GM19238 (cell line): ENCODE results near the gene DERA.
"Not testable (repeated sequence)": the region's sequence is repeated elsewhere in the genome, so short reads cannot be mapped to it uniquely, and the experiment has no call there.

Source experiments
- DNase-seq: peaks from one replicate; pipeline ENCODE4 v3.0.0; 2011; ENCODE audit warnings: low spot score; ENCODE audit not compliant: insufficient read length

The DERA gene

DNA sequence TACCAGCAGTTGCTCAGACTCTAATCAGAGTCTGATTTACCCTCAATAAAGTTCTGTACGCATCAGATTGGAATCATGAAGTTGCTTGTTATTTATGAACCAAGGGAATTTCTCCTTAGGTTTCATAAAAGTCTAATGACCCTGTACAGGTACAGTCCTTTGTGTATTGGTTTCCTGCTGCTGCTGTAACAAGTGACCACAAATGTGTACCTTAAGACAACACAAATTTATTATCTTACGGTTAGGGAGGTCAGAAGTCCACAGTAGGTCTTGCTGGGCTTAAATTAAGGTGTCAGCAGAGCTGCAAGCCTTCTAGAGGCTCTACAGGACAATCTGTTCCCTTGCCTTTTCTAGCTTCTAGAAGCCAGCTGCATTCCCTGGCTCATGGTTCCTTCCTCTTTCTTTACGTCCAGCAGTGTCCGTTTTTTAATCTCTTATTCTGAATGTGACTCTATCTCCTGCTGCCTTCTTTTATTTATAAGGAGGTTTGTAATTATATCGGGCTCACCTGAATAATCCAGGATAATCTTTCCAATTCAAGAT lies 6.7 kb upstream of the DERA start:
- DNase-seq, result no peak

DNA sequence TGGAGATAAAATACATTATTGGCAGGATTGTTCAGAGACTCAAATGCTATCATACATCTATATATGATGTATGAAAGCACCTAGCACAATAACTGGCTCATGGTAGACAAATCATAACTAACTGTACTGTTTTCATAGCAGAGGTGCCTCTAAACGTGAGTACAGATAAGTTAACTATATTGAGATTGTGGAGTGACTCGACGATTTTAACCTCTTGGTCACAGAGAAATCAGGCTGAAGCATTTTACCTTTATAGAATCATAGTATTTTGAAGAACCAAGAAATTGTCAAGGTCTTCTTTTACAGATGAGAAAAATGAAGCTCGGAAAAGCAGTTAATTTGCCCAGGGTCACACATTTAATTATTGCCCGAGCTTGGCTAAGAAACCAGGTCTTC lies 666 bp upstream of the DERA start:
- no peak for DNase-seq

DNA sequence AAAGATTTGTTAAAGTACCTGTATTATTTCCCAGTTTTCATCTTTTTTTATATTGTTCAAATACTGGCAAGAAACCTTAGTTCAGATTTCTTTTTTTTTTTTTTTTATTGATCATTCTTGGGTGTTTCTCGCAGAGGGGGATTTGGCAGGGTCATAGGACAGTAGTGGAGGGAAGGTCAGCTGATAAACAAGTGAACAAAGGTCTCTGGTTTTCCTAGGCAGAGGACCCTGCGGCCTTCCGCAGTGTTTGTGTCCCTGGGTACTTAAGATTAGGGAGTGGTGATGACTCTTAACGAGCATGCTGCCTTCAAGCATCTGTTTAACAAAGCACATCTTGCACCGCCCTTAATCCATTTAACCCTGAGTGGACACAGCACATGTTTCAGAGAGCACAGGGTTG lies 799 bp downstream of the DERA start:
- not testable (repeated sequence) for DNase-seq

DNA sequence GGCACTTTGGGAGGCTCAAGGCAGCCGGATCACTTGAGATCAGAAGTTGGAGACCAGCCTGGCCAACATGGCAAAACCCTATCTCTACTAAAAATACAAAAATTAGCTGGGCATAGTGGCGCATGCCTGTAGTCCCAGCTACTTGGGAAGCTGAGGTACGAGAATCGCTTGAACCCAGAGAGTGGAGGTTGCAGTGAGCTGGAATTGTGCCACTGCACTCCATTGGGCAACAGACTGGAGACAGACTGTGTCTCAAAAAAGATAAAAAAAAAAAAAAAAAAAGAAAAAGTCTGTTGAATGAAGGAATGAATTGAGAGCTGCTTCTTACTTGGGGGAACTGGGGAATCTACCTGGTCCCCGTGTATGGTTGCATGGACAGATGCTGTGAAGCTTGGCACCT lies 3.0 kb downstream of the DERA start:
- DNase-seq, result not testable (repeated sequence)

DNA sequence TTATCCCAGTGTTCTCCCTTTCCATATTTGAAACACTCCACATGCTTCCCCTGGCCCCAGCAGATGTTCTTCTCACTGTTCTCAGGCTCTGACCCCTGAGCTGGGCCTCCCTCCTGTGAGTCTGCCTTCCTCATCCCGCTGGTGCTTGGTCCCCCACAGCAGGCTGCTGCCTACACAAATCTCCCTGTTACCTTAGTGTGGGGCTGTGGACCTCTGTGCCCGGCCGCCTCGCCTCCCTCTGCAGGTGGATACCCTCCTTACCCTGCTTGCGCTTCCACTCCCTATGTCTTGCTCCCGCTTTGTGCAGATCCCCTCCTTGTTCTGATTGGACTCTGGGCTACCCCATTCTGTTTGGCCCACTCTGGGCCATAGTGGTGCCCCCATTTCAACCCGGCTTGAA lies 6.9 kb downstream of the DERA start:
- no peak for DNase-seq

DNA sequence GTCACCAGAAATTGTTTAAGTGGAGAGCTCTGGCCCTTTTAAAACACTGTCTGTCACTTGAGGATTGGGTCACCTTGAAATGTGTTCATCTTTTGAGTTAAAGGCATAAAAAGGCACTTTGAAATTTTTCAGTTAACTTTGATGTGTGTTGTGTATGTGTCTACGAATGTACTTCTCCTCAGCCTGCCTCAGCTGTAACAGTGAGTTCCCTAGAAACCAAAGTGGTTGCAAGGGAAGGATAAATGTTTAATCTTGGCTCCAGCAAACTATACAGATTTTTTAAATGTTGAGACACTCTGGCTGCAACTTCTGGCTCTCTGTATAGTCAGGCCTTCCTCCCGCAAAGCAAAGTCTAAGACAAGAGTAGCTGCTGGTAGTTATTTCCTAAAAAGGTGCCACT lies 8.3 kb downstream of the DERA start:
- DNase-seq, result no peak

DNA sequence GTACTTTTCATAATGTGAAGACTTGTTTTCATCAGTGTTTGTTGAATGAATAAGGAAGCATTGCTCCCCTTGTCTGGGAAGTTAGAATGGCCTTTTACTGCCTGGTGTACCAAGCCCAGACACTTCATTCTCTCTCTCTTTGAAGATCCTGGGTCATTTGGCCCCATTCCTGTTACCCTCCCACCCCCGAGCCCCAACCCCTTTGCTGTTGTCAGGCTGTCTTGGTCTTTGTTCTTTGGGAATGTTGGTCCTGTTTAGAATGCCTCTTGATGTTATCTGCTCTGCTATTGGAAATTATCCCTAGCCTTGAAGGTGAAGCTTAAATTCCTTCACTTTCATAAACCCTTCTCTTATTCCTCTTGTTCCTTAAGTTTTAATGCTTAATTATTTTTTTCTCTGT lies 13.8 kb downstream of the DERA start:
- DNase-seq, result no peak

DNA sequence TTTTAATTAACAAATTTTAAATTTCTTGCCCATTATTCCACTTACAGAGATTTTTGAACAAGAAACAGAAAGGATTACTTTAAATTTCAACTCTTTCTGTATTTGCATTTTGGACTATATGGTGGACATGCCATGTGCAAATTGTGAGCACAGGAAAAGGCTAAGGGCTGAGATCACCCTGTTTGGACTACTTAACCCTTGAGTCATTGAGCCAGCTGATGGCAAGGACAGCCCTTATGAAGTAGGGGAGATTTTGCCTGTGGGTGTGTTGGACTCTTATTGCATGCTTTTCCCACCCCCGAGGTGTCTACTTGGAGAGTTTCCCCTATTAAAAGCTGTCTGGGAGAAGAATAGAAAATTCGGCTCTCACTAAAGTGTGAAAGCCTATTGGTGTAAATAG lies 17.2 kb downstream of the DERA start:
- no peak for DNase-seq

DNA sequence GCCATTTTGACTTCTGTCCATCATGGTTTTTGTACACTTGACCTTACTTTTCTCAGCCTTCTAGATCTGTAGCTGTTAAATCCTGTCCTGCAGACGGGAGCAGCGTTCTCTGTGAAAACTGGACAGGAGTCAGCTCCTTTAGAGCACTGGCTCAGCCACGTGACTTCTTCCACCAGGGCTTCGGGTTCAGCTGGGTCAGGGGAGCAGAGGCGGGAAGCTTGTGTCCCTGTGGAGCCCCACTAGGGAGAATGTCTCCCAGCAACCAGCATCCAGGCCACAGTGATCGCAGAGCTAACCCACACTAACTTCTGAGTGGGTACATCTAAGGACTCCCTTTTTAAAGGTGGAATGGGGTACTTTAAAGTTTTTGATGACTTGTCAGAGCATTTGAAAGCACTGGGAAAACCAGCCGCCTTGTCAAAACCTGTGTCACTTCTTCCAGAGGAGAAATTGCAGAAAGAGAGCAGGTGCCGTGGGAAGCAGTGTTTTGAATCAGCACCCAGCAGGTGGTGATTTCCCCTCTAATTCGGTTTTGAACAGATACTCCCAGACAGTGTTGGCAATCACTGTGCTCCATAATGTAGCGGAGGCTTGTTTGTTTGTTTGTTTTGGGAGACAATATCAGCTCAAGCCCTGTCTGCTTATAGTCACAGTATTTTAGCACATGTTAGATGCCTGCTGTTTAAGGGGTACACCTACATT lies 17.9 kb downstream of the DERA start:
- no peak for DNase-seq

DNA sequence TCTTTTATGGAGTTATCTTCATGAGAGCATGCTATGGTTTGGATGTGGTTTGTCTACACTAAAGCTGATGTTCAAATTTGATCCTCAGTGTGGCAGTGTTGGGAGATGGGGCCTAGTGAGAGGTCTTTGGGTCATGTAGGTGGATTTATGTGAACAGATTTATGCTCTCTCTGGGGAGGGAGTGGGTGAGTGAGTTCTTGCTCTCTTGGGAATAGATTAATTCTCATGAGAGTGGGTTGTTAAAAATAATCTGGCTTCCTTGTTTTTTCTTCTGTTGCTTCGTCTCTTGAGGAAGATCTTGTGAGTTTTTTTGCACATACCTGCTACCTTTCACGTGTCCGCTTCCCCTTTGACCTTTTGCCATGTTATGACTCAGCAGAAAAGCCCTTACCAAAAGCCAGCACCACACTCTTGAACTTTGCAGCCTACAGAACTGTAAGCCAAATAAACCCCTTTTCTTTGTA lies 20.5 kb downstream of the DERA start:
- DNase-seq, result no peak

DNA sequence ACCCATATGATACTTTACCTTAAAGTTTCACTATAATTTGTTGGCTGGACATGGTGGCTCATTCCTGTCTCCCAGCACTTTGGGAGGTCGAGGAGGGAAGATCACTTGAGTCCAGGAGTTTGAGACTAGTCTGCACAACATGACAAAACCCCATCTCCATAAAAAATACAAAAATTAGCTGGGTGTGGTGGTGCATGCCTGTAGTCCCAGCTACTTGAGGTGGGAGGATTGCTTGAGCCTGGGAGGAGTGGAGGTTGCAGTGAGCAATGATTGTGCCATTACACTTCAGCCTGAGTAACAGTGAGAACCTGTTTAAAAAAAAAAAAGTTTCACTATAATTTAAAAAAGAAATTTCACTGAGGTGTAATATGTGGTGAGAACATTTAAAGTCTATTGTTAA lies 21.2 kb downstream of the DERA start:
- no peak for DNase-seq

DNA sequence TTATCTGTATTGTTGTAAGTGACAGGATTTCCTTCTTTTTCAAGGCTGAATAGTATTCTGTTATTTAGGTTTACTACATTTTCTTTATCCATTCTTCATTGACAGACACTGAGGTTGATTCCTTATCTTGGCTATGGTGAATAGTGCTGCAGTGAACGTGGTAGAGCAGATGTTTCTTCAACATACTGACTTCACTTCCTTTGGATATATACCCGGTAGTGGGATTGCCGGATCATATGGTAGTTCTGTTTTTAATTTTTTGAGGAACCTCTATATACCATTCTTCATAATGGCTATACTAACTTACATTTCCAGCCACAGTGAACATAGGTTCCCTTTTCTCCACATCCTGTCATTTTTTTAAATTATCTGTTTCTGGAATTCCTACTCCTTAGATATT lies 21.8 kb downstream of the DERA start:
- no peak for DNase-seq

DNA sequence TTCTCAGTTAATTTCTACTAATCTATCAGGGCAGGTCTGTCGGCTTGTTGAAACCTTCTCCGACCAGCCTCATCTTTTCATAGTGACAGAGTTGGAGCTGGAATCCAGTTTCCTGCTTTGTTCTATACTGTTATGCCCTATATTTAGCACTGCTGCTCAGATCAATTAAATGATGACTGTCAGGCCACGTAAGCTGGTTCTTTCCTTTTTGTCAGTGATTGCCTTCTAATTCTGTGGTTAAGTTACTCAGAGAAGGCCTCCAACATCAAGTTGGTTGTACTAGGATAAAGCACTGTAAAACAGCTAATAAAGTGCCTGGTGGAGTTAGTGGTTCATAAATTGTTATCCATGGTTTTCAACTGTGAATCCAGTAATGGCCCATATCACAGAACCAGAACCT lies 22.6 kb downstream of the DERA start:
- DNase-seq, result no peak

DNA sequence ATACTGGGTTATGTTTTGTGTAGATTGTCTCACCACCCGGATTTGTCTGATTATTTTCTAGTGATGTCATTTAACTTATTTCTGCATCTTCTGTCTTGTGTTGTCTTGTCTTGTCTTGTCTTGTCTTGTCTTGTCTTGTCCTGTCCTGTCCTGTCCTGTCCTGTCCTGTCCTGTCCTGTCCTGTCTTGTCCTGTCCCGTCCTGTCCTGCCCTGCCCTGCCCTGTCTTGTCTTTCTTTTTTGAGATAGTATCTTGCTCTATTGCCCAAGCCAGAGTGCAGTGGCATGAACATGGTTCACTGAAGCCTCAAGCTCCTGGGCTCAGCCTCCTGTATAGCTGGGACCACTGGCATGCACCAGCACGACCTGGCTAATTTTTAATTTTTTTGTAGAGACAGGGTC lies 25.6 kb downstream of the DERA start:
- DNase-seq, result no peak

DNA sequence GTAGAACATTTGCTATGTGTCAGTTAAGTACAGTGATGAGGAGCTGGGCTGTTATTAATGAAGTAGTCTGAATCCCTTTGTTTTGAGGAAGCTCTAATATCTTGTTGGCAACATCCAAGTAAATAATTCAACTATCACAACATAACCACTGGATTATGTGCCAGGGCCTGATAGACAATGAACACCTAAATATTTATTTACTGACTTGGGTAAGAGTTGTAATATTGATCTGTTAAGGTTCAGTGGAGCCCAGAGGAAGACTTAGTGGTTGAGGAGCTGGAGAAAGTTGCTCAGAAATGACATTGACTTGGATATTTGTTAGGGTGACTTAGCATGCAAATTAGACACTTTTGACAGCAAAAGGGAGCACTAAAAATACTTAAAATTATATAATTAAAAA lies 26.8 kb downstream of the DERA start:
- no peak for DNase-seq

DNA sequence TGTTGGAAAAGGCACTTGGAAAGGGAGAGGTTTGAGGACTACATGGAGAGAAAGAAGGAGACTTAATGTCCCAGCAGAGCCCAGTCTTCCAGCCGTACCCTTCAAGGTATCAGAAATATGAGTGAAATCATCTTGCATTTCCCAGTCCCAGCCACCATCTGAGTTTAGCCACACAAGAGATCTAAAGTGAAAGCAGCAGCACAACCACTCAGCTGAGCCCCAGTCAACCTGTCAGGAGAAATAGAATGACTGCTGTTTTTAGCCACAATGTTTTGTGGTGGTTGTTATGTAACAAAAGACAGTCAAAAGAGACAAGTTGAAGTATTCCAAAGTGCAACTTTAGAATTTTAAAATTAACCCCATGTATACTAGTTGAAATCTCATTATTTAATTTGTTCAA lies 28.0 kb downstream of the DERA start:
- no peak for DNase-seq

DNA sequence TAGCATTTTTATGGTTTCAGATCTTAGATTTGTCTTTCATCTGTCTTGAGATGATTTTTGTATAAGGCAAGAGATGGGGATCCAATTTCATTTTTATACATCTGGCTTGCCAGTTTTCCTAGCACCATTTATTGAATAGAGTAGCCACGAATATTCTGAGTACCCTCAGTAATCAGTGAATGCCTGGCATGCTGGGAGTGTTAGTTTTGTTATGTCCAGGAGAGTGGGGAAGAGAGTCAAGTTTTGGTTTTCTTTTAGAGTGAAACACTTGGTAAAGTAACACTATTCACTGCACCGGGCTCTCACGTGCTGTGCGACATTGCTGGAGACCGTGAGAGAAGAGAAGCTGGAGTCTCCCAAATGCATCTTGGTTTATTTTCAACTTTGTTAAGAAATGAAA lies 31.3 kb downstream of the DERA start:
- no peak for DNase-seq

DNA sequence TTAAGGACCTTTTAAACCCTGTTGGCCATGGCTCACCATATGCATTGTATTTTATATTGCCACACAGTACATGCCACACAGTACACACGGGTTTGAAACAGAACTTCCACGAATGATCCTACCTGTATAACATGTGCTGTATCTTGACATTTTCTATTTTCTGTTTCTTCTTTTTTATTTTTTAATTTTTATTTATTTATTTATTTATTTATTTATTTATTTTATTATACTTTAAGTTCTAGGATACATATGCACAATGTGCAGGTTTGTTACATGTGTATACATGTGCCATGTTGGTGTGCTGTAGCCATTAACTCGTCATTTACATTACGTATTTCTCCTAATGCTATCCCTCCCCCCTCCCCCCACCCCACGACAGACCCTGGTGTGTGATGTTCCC lies 32.4 kb downstream of the DERA start:
- DNase-seq, result not testable (repeated sequence)

DNA sequence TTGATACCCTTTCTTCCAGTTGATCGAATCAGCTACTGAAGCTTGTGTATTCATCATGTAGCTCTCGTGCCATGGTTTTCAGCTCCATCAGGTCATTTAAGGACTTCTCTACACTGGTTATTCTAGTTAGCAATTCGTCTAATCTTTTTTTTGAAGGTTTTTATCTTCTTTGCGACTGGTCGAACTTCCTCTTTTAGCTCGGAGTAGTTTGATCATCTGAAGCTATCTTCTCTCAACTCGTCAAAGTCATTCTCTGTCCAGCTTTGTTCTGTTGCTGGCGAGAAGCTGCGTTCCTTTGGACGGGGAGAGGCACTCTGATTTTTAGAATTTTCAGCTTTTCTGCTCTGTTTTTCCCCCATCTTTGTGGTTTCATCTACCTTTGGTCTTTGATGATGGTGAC lies 37.3 kb downstream of the DERA start:
- not testable (repeated sequence) for DNase-seq

DNA sequence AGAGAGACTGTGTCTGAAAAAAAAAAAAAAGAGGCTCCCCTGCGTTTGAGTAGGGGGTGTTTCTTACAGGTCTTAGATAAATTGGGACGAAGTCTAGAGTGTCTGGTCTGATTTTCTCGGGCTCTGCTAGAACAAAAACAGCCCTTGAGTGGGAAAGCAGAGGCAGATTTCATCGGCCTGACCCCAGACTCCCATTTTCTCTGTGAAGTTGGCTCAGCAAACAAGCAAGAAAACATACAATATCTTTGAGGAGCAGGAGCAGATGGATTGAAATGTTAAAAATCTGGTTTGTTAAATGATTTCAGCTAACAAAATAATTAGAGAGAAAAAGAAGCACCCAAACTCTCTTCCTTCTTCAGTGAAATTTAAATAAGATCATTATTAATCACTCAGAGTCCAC lies 44.1 kb downstream of the DERA start:
- no peak for DNase-seq

DNA sequence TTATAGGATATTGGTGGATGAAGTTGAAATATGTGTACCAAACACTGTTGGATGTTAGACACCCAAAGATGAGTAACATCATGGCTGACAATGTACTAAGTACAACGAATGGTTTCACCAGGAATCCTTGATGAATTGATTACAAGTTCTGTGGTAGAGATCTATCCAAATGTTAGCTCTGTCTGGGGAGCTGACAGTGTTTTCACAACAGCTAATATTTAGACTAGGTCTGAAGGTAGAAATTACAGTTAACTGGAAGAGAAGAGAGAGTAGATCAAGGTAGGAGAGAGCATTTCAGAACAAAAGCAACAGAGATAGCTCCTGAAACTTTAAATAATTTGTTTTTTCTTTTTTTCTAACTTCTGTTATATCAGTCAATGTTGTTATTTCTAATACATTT lies 44.9 kb downstream of the DERA start:
- no peak for DNase-seq

DNA sequence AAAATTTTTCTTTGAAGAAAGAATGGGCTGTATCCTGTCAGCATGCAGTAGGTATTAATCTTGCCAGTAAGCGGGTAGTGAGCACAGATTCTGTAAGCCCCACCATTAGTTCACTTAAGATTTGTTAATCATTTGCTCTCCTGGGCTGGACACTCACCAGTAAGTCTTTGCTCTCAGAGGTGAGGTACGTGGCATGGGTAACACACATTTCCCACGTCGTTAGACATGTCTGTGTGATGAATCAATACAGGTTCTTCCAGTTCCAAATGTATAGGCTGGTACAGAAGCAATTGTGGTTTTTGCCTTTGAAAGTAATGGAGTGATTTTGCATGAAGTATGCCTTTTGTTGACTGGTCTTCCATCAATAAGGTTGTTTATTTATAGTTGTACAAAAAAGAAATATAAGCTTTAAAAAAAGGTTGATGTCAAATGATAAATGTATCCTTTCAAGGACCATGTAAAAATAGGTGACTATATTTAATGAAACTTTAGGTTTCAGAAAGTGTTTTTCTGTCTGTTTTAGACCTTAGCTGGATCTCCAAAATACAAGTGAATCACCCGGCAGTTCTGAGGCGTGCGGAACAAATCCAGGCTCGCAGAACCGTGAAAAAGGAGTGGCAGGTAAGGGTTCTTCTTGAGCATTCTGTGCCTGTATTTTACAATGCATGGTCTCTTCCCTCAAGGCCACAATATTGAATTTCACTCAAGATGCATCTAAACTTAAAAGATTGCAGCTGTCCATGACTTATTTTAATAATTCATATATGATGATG lies 45.5 kb downstream of the DERA start:
- DNase-seq, result no peak

DNA sequence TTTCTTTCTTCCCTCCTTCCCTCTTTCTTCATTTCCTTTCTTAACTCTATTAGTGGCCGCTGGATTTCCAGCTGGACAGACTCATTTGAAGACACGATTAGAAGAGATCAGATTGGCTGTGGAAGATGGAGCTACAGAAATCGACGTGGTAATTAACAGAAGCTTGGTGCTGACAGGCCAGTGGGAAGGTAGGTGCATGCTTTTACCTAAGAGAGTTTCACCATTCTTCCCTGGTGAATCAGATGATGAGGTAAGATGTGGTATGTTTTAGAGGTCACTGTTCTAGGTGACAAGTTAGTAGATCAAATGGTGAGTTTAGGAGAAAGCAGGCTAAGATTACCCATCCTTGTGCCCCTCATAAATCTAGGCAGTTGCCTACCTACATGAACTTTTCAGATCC lies 51.6 kb downstream of the DERA start:
- DNase-seq, result no peak
